Activated T-helper 17 cell treated with anti-CD3 and anti-CD28 coated beads, Interleukin-2, amount 50 U/mL, for 72 hours (primary cell): ENCODE data around the gene OPN4. TPM values are rescaled to one million over a fixed set of nuclear protein-coding genes. Genes with fewer than 3 reads are reported as not detected.
"Not testable (repeated sequence)": the region's sequence is repeated elsewhere in the genome, so short reads cannot be mapped to it uniquely, and the experiment has no call there.

Experiments used
- ATAC-seq: fragments of 150-1000 bp; cut with Tn5 transposase; replicated peaks from 2 replicates; pipeline ENCODE4 v1.10.0; 2021; ENCODE audit warnings: mild to moderate bottlenecking, moderate library complexity
- H3K27ac Mint-ChIP-seq: one replicate; pipeline ENCODE4 v1.8.0; 2022; ENCODE audit warnings: mixed read lengths
- H3K27me3 Mint-ChIP-seq: one replicate; pipeline ENCODE4 v1.8.0; 2022; ENCODE audit warnings: mixed read lengths
- H3K36me3 Mint-ChIP-seq: one replicate; pipeline ENCODE4 v1.8.0; 2022; ENCODE audit warnings: low read depth, mild to moderate bottlenecking, mixed read lengths
- H3K4me1 Mint-ChIP-seq: one replicate; pipeline ENCODE4 v1.8.0; 2022; ENCODE audit warnings: mixed read lengths
- H3K4me3 Mint-ChIP-seq: one replicate; pipeline ENCODE4 v1.8.0; 2022; ENCODE audit warnings: mild to moderate bottlenecking, mixed read lengths
- H3K9me3 Mint-ChIP-seq: one replicate; pipeline ENCODE4 v1.8.0; 2022; ENCODE audit warnings: mixed read lengths
- total RNA-seq, 2 donors: library from RNA; stranded (reverse); gene quantifications; one replicate each; pipeline ENCODE4 v1.2.3, GENCODE V29; 2022

The OPN4 gene
- total RNA-seq, 2 donors from 2014 or later = not detected

DNA sequence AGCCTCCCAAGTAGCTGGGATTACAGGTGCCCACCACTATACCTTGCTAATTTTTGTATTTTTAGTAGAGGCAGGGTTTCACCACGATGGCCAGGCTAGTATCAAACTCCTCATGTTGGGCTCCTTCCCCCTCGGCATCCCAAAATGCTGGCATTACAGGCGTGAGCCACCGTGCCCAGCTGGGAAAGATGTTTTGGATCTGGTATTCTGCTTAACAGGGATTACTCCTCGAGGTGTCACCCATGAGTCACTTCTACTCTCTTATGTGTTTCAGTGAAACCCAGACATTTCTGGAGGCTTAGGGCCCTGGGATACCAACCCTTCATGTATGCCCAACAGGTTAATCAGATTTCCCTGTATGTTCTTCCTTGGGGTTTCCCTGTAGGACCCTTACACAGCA is 11.8 kb upstream of the OPN4 start:
- Mint-ChIP-seq H3K27me3 (peaks cover 16% of the 10 kb centered on the region), H3K36me3 (no peaks in the 10 kb centered on the region), H3K9me3 (peaks cover 3% of the 10 kb centered on the region), H3K4me1 (no peaks in the 10 kb centered on the region), H3K27ac (no peak overlapping the region), H3K4me3 (no peak overlapping the region)
- ATAC-seq = no peak

GRCh38 chr10:86644152-86644793 is 10.1 kb upstream of the OPN4 start:
- no peak overlapping the region for H3K27ac Mint-ChIP-seq
- no peak overlapping the region for H3K4me3 Mint-ChIP-seq
- no peaks in the 10 kb centered on the region for H3K4me1 Mint-ChIP-seq
- ATAC-seq = no peak
- H3K9me3 Mint-ChIP-seq = peaks cover 3% of the 10 kb centered on the region
- peaks cover 12% of the 10 kb centered on the region for H3K27me3 Mint-ChIP-seq
- H3K36me3 Mint-ChIP-seq = no peaks in the 10 kb centered on the region

DNA sequence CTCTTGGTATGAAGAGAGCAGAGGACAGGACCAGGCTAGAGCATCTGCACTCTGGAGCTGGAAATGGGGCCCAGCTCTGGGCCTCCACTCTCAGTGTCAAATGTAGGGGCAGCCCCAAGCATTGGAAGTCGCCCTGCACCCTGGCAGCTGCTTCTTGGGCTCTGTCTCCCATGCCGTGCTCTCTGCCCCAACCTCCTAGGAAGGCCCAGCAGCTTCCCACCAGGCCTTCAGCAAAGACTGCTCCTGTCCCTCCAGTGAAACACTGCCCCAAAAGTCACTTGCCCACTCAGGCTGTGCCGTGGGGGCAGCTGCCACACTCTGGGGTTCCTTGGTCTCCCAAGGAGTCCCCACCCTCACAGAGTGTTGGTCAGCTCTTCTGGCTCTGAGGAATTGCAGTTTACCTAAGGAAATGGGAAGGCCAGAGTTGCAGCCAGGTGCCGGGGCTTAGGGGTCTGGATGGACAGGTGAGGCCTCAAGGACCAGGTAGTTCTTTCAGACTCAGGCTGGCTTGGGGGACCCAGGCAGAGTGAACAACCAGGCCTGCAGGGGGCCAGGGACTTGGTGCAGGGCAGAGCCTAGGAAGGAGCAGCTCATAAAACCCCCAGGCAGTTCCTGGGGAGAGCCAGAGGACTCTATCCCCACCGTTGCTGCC is 9.4 kb upstream of the OPN4 start:
- peaks cover 9% of the 10 kb centered on the region for H3K27me3 Mint-ChIP-seq
- no peak overlapping the region for H3K27ac Mint-ChIP-seq
- H3K36me3 Mint-ChIP-seq = no peaks in the 10 kb centered on the region
- no peak for ATAC-seq
- no peak overlapping the region for H3K4me3 Mint-ChIP-seq
- no peaks in the 10 kb centered on the region for H3K4me1 Mint-ChIP-seq
- peaks cover 2% of the 10 kb centered on the region for H3K9me3 Mint-ChIP-seq

- H3K9me3 Mint-ChIP-seq, H3K36me3 Mint-ChIP-seq, H3K4me3 Mint-ChIP-seq, H3K27me3 Mint-ChIP-seq, H3K27ac Mint-ChIP-seq, H3K4me1 Mint-ChIP-seq, ATAC-seq: not testable (repeated sequence)
Observed at GRCh38 chr10:86645621-86646165, 8.7 kb upstream of the OPN4 start.

DNA sequence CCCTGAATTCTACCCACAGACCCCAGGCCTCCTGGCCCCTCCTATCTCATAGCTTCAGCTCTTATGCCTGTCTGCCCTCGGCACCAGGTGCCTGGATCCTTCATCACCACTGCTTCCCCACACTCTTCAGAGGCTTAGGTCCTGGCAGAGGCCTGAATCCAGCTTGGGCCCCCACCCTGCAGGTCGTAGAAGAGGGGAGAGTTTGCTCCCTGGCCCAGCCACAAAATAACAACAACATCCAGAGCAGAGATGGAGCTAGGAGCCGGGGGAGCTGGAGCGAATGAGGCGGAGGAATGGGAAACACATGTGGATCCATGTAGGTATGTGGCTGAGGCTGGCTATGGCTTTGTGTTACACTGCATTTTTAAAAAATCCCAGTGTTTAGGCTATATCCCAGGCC is 7.8 kb upstream of the OPN4 start:
- no peak overlapping the region for H3K4me3 Mint-ChIP-seq
- ATAC-seq = no peak
- no peaks in the 10 kb centered on the region for H3K36me3 Mint-ChIP-seq
- no peaks in the 10 kb centered on the region for H3K4me1 Mint-ChIP-seq
- H3K27ac Mint-ChIP-seq = no peak overlapping the region
- no peaks in the 10 kb centered on the region for H3K9me3 Mint-ChIP-seq
- peaks cover 8% of the 10 kb centered on the region for H3K27me3 Mint-ChIP-seq

DNA sequence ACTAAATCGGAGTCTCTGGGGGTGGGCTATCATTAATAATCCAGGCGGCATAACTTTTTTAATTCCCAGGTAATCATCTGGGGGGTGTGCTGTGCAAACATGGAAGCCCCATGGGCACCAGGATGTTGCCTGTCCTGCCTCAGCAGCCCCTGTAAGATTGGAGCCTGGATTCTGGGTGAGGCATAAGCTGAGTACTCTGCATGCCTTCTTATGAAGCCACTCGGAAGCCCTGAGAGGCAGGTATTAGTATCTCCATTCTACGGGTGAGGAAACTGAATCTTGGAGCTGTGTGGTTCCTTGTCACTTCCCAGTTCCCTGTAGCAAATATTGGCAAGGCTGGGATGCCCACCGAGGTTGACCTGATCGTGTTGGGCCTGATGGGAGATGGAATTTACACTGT is 7.4 kb upstream of the OPN4 start:
- Mint-ChIP-seq H3K4me1 (no peaks in the 10 kb centered on the region), H3K27me3 (peaks cover 4% of the 10 kb centered on the region), H3K27ac (no peak overlapping the region), H3K4me3 (no peak overlapping the region), H3K36me3 (no peaks in the 10 kb centered on the region), H3K9me3 (no peaks in the 10 kb centered on the region)
- ATAC-seq = no peak

DNA sequence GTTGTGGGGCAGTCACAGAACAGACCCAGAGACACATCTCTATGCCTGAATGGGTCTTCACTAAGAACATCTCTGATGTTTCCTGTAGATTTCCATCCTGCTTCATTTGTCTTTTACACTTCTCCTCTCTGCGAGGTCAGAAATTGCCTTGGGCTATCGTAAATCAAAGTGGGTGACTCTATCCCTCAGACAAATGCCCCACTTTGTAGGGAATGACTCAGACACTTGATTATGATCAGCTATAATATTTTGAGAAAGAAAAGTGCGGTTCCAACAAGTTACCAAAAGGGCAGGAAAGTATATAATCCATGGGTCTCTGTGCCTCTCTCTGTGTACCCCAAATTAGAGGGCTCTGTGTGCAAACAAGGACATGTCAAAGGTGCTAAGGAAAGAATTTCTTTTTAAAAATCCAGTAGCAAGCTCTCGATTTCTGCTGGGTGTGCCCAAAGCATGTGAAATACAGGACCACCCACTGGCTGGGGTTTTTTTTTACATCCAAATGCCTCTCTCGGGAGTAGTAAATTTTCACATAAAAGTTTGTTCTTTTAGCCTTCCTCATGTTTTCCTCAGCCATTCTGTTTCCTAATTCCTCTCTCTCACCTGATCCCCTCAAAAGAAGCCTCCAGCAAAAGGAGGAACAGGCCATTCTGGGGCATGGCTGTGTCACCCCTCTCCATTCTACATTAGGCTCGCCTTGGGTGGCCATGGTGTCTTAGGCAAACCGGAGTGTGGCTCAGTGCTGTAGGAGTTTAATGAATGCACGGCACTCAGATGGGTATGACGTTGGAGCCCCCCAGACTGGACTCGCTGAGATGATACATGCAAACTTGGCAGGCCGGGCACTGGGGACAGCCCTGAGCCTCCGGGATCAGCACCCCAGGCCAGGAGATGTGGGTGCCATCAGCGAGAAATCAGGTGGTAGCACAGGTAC is 6.3 kb upstream of the OPN4 start:
- H3K36me3 Mint-ChIP-seq = no peaks in the 10 kb centered on the region
- no peaks in the 10 kb centered on the region for H3K9me3 Mint-ChIP-seq
- ATAC-seq = no peak
- H3K27me3 Mint-ChIP-seq = peaks cover 4% of the 10 kb centered on the region
- H3K27ac Mint-ChIP-seq = no peak overlapping the region
- no peak overlapping the region for H3K4me3 Mint-ChIP-seq
- no peaks in the 10 kb centered on the region for H3K4me1 Mint-ChIP-seq

DNA sequence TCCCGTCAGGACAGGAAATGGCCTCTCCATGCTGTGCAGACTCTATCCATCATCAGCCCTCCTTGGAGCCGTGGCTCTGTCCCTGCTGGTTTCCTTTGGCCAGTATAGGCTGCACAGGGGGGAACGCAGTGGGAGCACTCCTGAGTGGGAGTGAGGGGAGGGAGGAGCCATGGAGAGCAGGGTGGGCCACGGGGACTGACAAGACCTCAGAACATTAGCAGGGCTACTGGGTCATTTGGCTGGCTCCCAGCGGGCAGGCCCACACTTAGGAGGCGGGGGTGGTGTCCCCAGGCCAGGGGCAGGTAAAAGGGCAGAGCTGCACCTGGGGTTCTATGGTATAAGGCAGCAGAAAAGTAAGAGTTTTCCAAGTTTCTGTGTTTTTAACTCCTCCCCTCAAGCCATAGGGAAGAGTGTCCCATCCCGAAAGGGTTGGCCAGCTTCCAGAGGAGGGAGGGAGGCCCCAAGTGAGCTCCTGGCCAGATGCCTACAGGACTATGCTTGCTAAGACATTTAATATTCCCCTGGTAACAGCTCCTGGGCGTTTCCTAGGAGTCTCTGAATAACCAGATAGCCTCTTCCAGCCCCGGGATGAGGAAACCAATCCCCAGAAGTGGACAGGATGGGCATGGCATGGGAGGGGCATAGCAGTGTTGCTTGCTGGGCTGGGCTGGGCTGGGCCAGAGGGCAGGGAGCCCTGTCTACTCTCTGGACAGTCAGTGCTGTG is 5.5 kb upstream of the OPN4 start:
- H3K9me3 Mint-ChIP-seq = no peaks in the 10 kb centered on the region
- H3K4me1 Mint-ChIP-seq = no peaks in the 10 kb centered on the region
- no peak for ATAC-seq
- peaks cover 4% of the 10 kb centered on the region for H3K27me3 Mint-ChIP-seq
- no peak overlapping the region for H3K4me3 Mint-ChIP-seq
- no peaks in the 10 kb centered on the region for H3K36me3 Mint-ChIP-seq
- no peak overlapping the region for H3K27ac Mint-ChIP-seq

- Mint-ChIP-seq H3K4me3 (no peak overlapping the region), H3K27me3 (peaks cover 4% of the 10 kb centered on the region), H3K27ac (no peak overlapping the region), H3K4me1 (no peaks in the 10 kb centered on the region), H3K36me3 (no peaks in the 10 kb centered on the region), H3K9me3 (no peaks in the 10 kb centered on the region)
- no peak for ATAC-seq
Observed at GRCh38 chr10:86649471-86650150, 4.7 kb upstream of the OPN4 start.

- H3K9me3 Mint-ChIP-seq = no peaks in the 10 kb centered on the region
Observed at GRCh38 chr10:86650151-86650550, 4.2 kb upstream of the OPN4 start.

DNA sequence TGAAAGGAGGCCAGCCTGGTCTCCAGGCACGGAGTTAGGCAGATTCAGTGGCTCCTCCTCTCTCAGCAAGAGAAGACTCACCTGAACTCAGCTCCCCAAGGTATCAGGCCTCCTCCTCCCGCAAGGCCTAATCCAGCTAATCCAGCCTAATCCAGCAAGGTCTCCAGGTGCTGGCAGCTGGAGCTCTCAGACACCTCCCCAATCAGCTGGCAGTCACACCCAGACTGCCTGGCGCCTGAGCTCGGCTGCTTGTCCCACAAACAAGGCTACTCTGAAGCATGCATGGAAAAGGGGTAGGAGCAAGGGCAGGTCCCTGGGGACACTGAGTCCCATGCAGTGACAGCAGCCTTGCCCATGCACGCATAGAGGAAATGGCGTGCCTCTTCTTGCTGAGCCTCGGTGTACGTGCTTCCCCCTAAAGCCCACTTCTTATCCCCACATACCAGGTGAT is 3.3 kb upstream of the OPN4 start:
- Mint-ChIP-seq H3K27me3 (peaks cover 4% of the 10 kb centered on the region), H3K9me3 (no peaks in the 10 kb centered on the region), H3K4me1 (no peaks in the 10 kb centered on the region), H3K36me3 (no peaks in the 10 kb centered on the region), H3K4me3 (no peak overlapping the region), H3K27ac (no peak overlapping the region)
- no peak for ATAC-seq

More at GRCh38 chr10:86650151-86650550, 4.2 kb upstream of the OPN4 start:
- Mint-ChIP-seq H3K4me3 (no peak overlapping the region), H3K27ac (no peak overlapping the region), H3K4me1 (no peaks in the 10 kb centered on the region), H3K27me3 (peaks cover 4% of the 10 kb centered on the region), H3K36me3 (no peaks in the 10 kb centered on the region)
- ATAC-seq = no peak

- Mint-ChIP-seq H3K4me3 (no peak overlapping the region), H3K27ac (no peak overlapping the region), H3K9me3 (no peaks in the 10 kb centered on the region), H3K36me3 (no peaks in the 10 kb centered on the region), H3K27me3 (peaks cover 4% of the 10 kb centered on the region), H3K4me1 (no peaks in the 10 kb centered on the region)
- no peak for ATAC-seq
Observed at GRCh38 chr10:86651631-86652331, 2.6 kb upstream of the OPN4 start.
